HepG2 (cell line): ENCODE measurements around the gene DCDC2C. TPM values are rescaled to one million over a fixed set of nuclear protein-coding genes. Genes with fewer than 3 reads are reported as not detected.

ENCODE experiments used
- ATAC-seq: fragments of 200-7000 bp; cut with Tn5 transposase; 3 replicates; pipeline ENCODE4 v1.9.1; 2020; ENCODE audit warnings: mild to moderate bottlenecking, moderate library complexity
- BruUV-seq: library from RNA; stranded (reverse); fragments of 400-500 nt; replicated peaks from 2 replicates; lab custom pipeline; 2021; lab: Mats Ljungman, UMichigan
- CTCF ChIA-PET: fragments of 300-600 bp; formaldehyde crosslinking; extraction: SDS; loops from one replicate; lab custom pipeline; 2021; ENCODE audit warnings: low total read pairs, inconsistent platforms, low intra/inter-chr PET ratio; lab: Yijun Ruan, JAX
- POLR2A ChIA-PET: fragments of 350-600 bp; sonication (Branson Sonifier 250); formaldehyde crosslinking; loops from one replicate; lab custom pipeline; 2020; ENCODE audit warnings: antibody characterized with exemption, inconsistent platforms; lab: Yijun Ruan, JAX
- DNase-seq: peaks from one replicate; pipeline ENCODE4 v3.0.0-alpha.2; 2015; ENCODE audit warnings: low spot score
- FAIRE-seq: peaks from 3 replicates; lab custom pipeline; 2011; peaks lifted over from hg19 to GRCh38; lab: Jason Lieb, UNC
- H2AFZ ChIP-seq: one replicate; pipeline ENCODE4 v1.6.1; 2011; ENCODE audit warnings: low read length, inconsistent platforms
- H3K27ac ChIP-seq: fragments of 300-600 bp; 3 replicates; pipeline ENCODE4 v1.8.0; 2011; ENCODE audit warnings: mixed run types, mild to moderate bottlenecking, mixed read lengths, low read length, inconsistent platforms; ENCODE audit not compliant: insufficient read depth; ENCODE audit errors: extremely low read length
- H3K27me3 ChIP-seq, 2 experiments: fragments of 200-600 bp in 1 of 2; 2 replicates in 1 of 2; 3 replicates in 1 of 2; pipeline versions ENCODE4 v1.6.0 to v1.8.0; 2011; ENCODE audit warnings: low read length in 2 of 2, mild to moderate bottlenecking in 2 of 2, moderate library complexity in 2 of 2, inconsistent platforms in 1 of 2; ENCODE audit not compliant: insufficient read depth in 2 of 2, control insufficient read depth in 1 of 2
- H3K36me3 ChIP-seq, 2 experiments: fragments of 200-600 bp in 1 of 2; replicated peaks in 1 of 2; 2 replicates in 1 of 2; 3 replicates in 1 of 2; pipeline versions ENCODE4 v1.5.1 to v1.8.0; 2011; ENCODE audit warnings: low read length in 2 of 2, inconsistent platforms in 1 of 2; ENCODE audit not compliant: insufficient read depth in 2 of 2, control insufficient read depth in 1 of 2
- H3K4me1 ChIP-seq: 2 replicates; pipeline ENCODE4 v1.5.1; 2012; ENCODE audit warnings: low read length, inconsistent platforms; ENCODE audit not compliant: insufficient read depth
- H3K4me2 ChIP-seq: 2 replicates; pipeline ENCODE4 v1.6.0; 2011; ENCODE audit warnings: low read depth, low read length, inconsistent platforms
- H3K4me3 ChIP-seq, 3 experiments: fragments of 200-600 bp in 1 of 3; sonication (generic), shearing (Covaris generic) in 1 of 3; replicated peaks in 1 of 3; 2 replicates each; pipeline ENCODE4 v1.5.1; 2011 to 2016; ENCODE audit warnings: low read length in 3 of 3, inconsistent platforms in 2 of 3, low read depth in 2 of 3, mild to moderate bottlenecking in 2 of 3, control low read depth in 1 of 3, mixed read lengths in 1 of 3; ENCODE audit not compliant: insufficient read depth in 1 of 3
- H3K79me2 ChIP-seq: one replicate; pipeline ENCODE4 v1.6.1; 2011; ENCODE audit warnings: low read length, inconsistent platforms; ENCODE audit not compliant: insufficient read depth
- H3K9ac ChIP-seq: 2 replicates; pipeline ENCODE4 v1.6.0; 2011; ENCODE audit warnings: mild to moderate bottlenecking, low read depth, low read length, inconsistent platforms; ENCODE audit not compliant: insufficient read depth
- H3K9me3 ChIP-seq: 2 replicates; pipeline ENCODE4 v1.5.1; 2012; ENCODE audit warnings: mild to moderate bottlenecking, low read length
- H4K20me1 ChIP-seq: 2 replicates; pipeline ENCODE4 v1.6.0; 2011; ENCODE audit warnings: inconsistent platforms, mild to moderate bottlenecking, low read length, moderate library complexity; ENCODE audit not compliant: insufficient read depth
- CHD4 ChIP-seq: fragments of 200-600 bp; sonication (generic); IDR thresholded peaks from 2 replicates; pipeline ENCODE4 v1.7.0; 2017; ENCODE audit warnings: mild to moderate bottlenecking, low read length, borderline replicate concordance
- KLF11 ChIP-seq: IDR thresholded peaks from 2 replicates; pipeline ENCODE4 v1.6.1; 2016; ENCODE audit warnings: missing compliant biosample characterization
- KLF13 ChIP-seq: sonication (generic); formaldehyde crosslinking; IDR thresholded peaks from 2 replicates; pipeline ENCODE4 v1.4.0; 2020; ENCODE audit warnings: mild to moderate bottlenecking, missing genetic modification reagents
- MXI1 ChIP-seq: IDR thresholded peaks from 3 replicates; pipeline ENCODE4 v1.6.1; 2012; ENCODE audit warnings: low read depth, low read length, inconsistent platforms, borderline replicate concordance
- SP1 ChIP-seq, 2 experiments: fragments of 450-650 bp in 1 of 2; sonication (generic) in 1 of 2; formaldehyde crosslinking in 1 of 2; IDR thresholded peaks; 2 replicates each; pipeline versions ENCODE4 v1.4.0 to v1.6.1; 2016 to 2020; ENCODE audit warnings: missing genetic modification reagents in 1 of 2
- ZKSCAN5 ChIP-seq: sonication (generic); formaldehyde crosslinking; IDR thresholded peaks from 2 replicates; pipeline ENCODE4 v1.5.1; 2020; ENCODE audit warnings: mild to moderate bottlenecking, missing genetic modification reagents
- ZNF101 ChIP-seq: sonication (generic); formaldehyde crosslinking; IDR thresholded peaks from 2 replicates; pipeline ENCODE4 v1.4.0; 2020; ENCODE audit warnings: mild to moderate bottlenecking, low read depth, missing genetic modification reagents, borderline replicate concordance
- WGBS: methylation state at CpG from one replicate; pipeline ENCODE4 v1.1.6; 2017; ENCODE audit warnings: low lambda C conversion rate; 5-methylcytosine and 5-hydroxymethylcytosine counted together
- in situ Hi-C: cut with HindIII; loops from 2 replicates; pipeline ENCODE4 v1.10.0; 2017; ENCODE audit warnings: low pct_unique_long_range_greater_than_20kb; ENCODE audit not compliant: extremely low pct_ligation_motif_present
- intact Hi-C: fragments of 100-400 bp; cut with micrococcal nuclease; formaldehyde crosslinking; loops from one replicate; pipeline ENCODE4 v1.10.0; 2022; ENCODE audit not compliant: unreplicated experiment
- polyA plus RNA-seq, 8 experiments: library from polyadenylated mRNA; depleted of rRNA in 3 of 8; stranded (reverse) in 7 of 8; unstranded in 1 of 8; fragments of >200 nt; fragmentation: Illumina TruSeq in 4 of 8; extraction: Trizol in 4 of 8; gene quantifications; 2 replicates each; pipeline versions ENCODE4 v1.2.1 to v1.2.3, GENCODE V29; 2011 to 2016; ENCODE audit warnings: low read depth in 4 of 8, missing spikeins in 1 of 8, mixed read lengths in 1 of 8; ENCODE audit not compliant: insufficient read depth in 1 of 8
- total RNA-seq, 5 experiments: library from RNA; depleted of rRNA; stranded (reverse); fragments of >200 nt; fragmentation: Illumina TruSeq; extraction: Trizol; gene quantifications; 2 replicates each; pipeline ENCODE4 v1.2.3, GENCODE V29; 2016; ENCODE audit warnings: low read depth in 1 of 5
- TF ChIP-seq, protein P1 (sequence below): sonication (generic); formaldehyde crosslinking; IDR thresholded peaks from 2 replicates; pipeline ENCODE4 v1.5.0; 2020; ENCODE audit warnings: missing genetic modification reagents, mild to moderate bottlenecking, borderline replicate concordance
- TF ChIP-seq, protein P2 (sequence below): sonication (generic); formaldehyde crosslinking; conservative IDR thresholded peaks from 2 replicates; pipeline ENCODE4 v1.8.0; 2022; ENCODE audit warnings: missing genetic modification reagents

DCDC2C gene
- total and polyA plus RNA-seq, 2 of the 13 experiments (the other 11 are each of a cell fraction or from before 2014, with no cell fraction given), result not detected

- no peak for TF ChIP-seq ZNF101 (CRISPR knock-in tag)
- no peak for TF ChIP-seq KLF13
These were observed 2.4 kb downstream of the DCDC2C start (continued) for GRCh38 chr2:3705782-3706181.

GRCh38 chr2:3706892-3707291 is 3.5 kb downstream of the DCDC2C start:
- Histone ChIP-seq H3K27me3 (peaks cover 0 to 20% of the 10 kb centered on the region in 2 experiments; a peak in 2 of 5 replicates), H3K27ac (no peak overlapping the region), H3K36me3 (no peaks in the 10 kb centered on the region), H3K9me3 (no peaks in the 10 kb centered on the region), H3K9ac (no peak overlapping the region), H3K79me2 (no peaks in the 10 kb centered on the region), H3K4me3 (no peak overlapping the region), H3K4me1 (no peaks in the 10 kb centered on the region), H3K4me2 (no peak overlapping the region), H4K20me1 (no peaks in the 10 kb centered on the region), H2AFZ (no peak overlapping the region)
- FAIRE-seq (no peak), DNase-seq (no peak), ATAC-seq (no peak)
- TF ChIP-seq KLF11 (CRISPR knock-in tag) (no peak), SP1 (IDR thresholded peaks at IDR 0.05) (no peak), SP1 (CRISPR knock-in tag; IDR thresholded peaks at IDR 0.05) (no peak), ZKSCAN5 (no peak), MXI1 (no peak), CHD4 (no peak)
- TF ChIP-seq, protein P1, sequence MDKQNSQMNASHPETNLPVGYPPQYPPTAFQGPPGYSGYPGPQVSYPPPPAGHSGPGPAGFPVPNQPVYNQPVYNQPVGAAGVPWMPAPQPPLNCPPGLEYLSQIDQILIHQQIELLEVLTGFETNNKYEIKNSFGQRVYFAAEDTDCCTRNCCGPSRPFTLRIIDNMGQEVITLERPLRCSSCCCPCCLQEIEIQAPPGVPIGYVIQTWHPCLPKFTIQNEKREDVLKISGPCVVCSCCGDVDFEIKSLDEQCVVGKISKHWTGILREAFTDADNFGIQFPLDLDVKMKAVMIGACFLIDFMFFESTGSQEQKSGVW (CRISPR knock-in tag), result no peak
- TF ChIP-seq, protein P2, sequence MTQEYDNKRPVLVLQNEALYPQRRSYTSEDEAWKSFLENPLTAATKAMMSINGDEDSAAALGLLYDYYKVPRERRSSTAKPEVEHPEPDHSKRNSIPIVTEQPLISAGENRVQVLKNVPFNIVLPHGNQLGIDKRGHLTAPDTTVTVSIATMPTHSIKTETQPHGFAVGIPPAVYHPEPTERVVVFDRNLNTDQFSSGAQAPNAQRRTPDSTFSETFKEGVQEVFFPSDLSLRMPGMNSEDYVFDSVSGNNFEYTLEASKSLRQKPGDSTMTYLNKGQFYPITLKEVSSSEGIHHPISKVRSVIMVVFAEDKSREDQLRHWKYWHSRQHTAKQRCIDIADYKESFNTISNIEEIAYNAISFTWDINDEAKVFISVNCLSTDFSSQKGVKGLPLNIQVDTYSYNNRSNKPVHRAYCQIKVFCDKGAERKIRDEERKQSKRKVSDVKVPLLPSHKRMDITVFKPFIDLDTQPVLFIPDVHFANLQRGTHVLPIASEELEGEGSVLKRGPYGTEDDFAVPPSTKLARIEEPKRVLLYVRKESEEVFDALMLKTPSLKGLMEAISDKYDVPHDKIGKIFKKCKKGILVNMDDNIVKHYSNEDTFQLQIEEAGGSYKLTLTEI (CRISPR knock-in tag), result no peak
- CTCF ChIA-PET, result no interaction called here
- no TSS peak for BruUV-seq
- in situ Hi-C loops, result no loop called here
- 31% methylated on average over 5 of the region's 5 CpGs for WGBS
- POLR2A ChIA-PET, result no interaction called here
- intact Hi-C loops, result no loop called here
